WTC11 (cell line): ENCODE results near the gene ZBTB11. TPM values are rescaled to one million over a fixed set of nuclear protein-coding genes. Genes with fewer than 3 reads are reported as not detected.

ENCODE experiments used
- ATAC-seq: fragments of 200-7000 bp; cut with Tn5 transposase; 2 replicates; pipeline ENCODE4 v1.10.0; 2021; ENCODE audit warnings: mild to moderate bottlenecking, moderate library complexity
- CTCF ChIA-PET: fragments of 300-600 bp; sonication (Branson Sonifier 250); formaldehyde crosslinking; loops from one replicate; lab custom pipeline; 2021; ENCODE audit warnings: antibody characterized with exemption; lab: Charles Lee
- POLR2A ChIA-PET: fragments of 350-600 bp; sonication (Branson Sonifier 250); formaldehyde crosslinking; loops from one replicate; lab custom pipeline; 2021; ENCODE audit warnings: antibody characterized with exemption; lab: Charles Lee
- DNase-seq: peaks from one replicate; pipeline ENCODE4 v3.0.0; 2021; ENCODE audit warnings: low spot score
- H3K27ac Mint-ChIP-seq: 2 replicates; pipeline ENCODE4 v1.8.0; 2021; ENCODE audit warnings: mixed read lengths
- H3K27me3 Mint-ChIP-seq: 2 replicates; pipeline ENCODE4 v1.8.0; 2021; ENCODE audit warnings: low read depth, mild to moderate bottlenecking, moderate library complexity, mixed read lengths
- H3K36me3 Mint-ChIP-seq: 2 replicates; pipeline ENCODE4 v1.8.0; 2021; ENCODE audit warnings: mixed read lengths
- H3K4me1 Mint-ChIP-seq: 2 replicates; pipeline ENCODE4 v1.8.0; 2022; ENCODE audit warnings: mixed read lengths
- H3K4me3 Mint-ChIP-seq: 2 replicates; pipeline ENCODE4 v1.8.0; 2021; ENCODE audit warnings: mild to moderate bottlenecking, moderate library complexity, mixed read lengths
- H3K9me3 Mint-ChIP-seq: 2 replicates; pipeline ENCODE4 v1.8.0; 2021; ENCODE audit warnings: mixed read lengths
- AFF4 ChIP-seq: sonication (generic); formaldehyde crosslinking; IDR thresholded peaks from 2 replicates; pipeline ENCODE4 v1.8.1; 2023; ENCODE audit warnings: mild to moderate bottlenecking, missing genetic modification reagents, borderline replicate concordance
- CDX4 ChIP-seq: fragments of 250-450 bp; sonication (Bioruptor Pico); IDR thresholded peaks from 2 replicates; pipeline ENCODE4 v1.9.0; 2021; ENCODE audit warnings: moderate library complexity, mild to moderate bottlenecking, inconsistent platforms, borderline replicate concordance
- CREM ChIP-seq: sonication (generic); formaldehyde crosslinking; IDR thresholded peaks from 2 replicates; pipeline ENCODE4 v1.8.1; 2022; ENCODE audit warnings: mild to moderate bottlenecking, missing genetic modification reagents, moderate library complexity
- E2F4 ChIP-seq: sonication (generic); formaldehyde crosslinking; IDR thresholded peaks from 2 replicates; pipeline ENCODE4 v1.8.1; 2022; ENCODE audit warnings: low read depth, mild to moderate bottlenecking, moderate library complexity, missing genetic modification reagents, borderline replicate concordance
- ERG ChIP-seq: fragments of 250-450 bp; sonication (Bioruptor Pico); IDR thresholded peaks from 2 replicates; pipeline ENCODE4 v1.8.0; 2021; ENCODE audit warnings: mild to moderate bottlenecking
- FOXK1 ChIP-seq: sonication (generic); formaldehyde crosslinking; IDR thresholded peaks from 2 replicates; pipeline ENCODE4 v1.8.0; 2022; ENCODE audit warnings: mild to moderate bottlenecking, moderate library complexity, missing genetic modification reagents
- FOXP1 ChIP-seq: sonication (generic); formaldehyde crosslinking; IDR thresholded peaks from 2 replicates; pipeline ENCODE4 v1.8.0; 2022; ENCODE audit warnings: missing genetic modification reagents, mild to moderate bottlenecking, moderate library complexity, borderline replicate concordance
- GABPB1 ChIP-seq: sonication (generic); formaldehyde crosslinking; IDR thresholded peaks from 2 replicates; pipeline ENCODE4 v1.8.1; 2023; ENCODE audit warnings: mild to moderate bottlenecking, missing genetic modification reagents
- JAZF1 ChIP-seq: fragments of 250-450 bp; sonication (Bioruptor Pico); IDR thresholded peaks from 2 replicates; pipeline ENCODE4 v1.9.0; 2021; ENCODE audit warnings: moderate library complexity, mild to moderate bottlenecking, inconsistent platforms
- NFYB ChIP-seq: sonication (generic); formaldehyde crosslinking; conservative IDR thresholded peaks from 2 replicates; pipeline ENCODE4 v1.8.0; 2022; ENCODE audit warnings: low read depth, missing genetic modification reagents
- SOX15 ChIP-seq: fragments of 250-450 bp; sonication (Bioruptor Pico); IDR thresholded peaks from 2 replicates; pipeline ENCODE4 v1.9.0; 2021; ENCODE audit warnings: mild to moderate bottlenecking
- TP53 ChIP-seq: sonication (generic); formaldehyde crosslinking; IDR thresholded peaks from 2 replicates; pipeline ENCODE4 v1.8.1; 2023; ENCODE audit warnings: mild to moderate bottlenecking, missing genetic modification reagents
- USF1 ChIP-seq: sonication (generic); formaldehyde crosslinking; IDR thresholded peaks from 2 replicates; pipeline ENCODE4 v1.8.0; 2022; ENCODE audit warnings: mild to moderate bottlenecking, missing genetic modification reagents
- ZNF219 ChIP-seq: sonication (generic); formaldehyde crosslinking; IDR thresholded peaks from 2 replicates; pipeline ENCODE4 v1.8.0; 2023; ENCODE audit warnings: missing genetic modification reagents, mild to moderate bottlenecking, borderline replicate concordance
- ZNF232 ChIP-seq: sonication (generic); formaldehyde crosslinking; IDR thresholded peaks from 2 replicates; pipeline ENCODE4 v1.8.0; 2022; ENCODE audit warnings: mild to moderate bottlenecking, missing genetic modification reagents
- ZNF416 ChIP-seq: fragments of 250-450 bp; sonication (Bioruptor Pico); IDR thresholded peaks from 2 replicates; pipeline ENCODE4 v1.9.0; 2021; ENCODE audit warnings: mild to moderate bottlenecking, inconsistent platforms
- ZNF512 ChIP-seq: sonication (generic); formaldehyde crosslinking; IDR thresholded peaks from 2 replicates; pipeline ENCODE4 v1.8.1; 2022; ENCODE audit warnings: missing genetic modification reagents, borderline replicate concordance
- total RNA-seq: library from RNA; stranded (reverse); gene quantifications from 3 replicates; pipeline ENCODE4 v1.2.3, GENCODE V29; 2021

The ZBTB11 gene
- total RNA-seq, 1 experiment from 2014 or later: 13.5 TPM

GRCh38 chr3:101725890-101726275 lies 49.0 kb upstream of the ZBTB11 start (continued):
- TF ChIP-seq CREM (CRISPR knock-in tag): no peak
- no peak for TF ChIP-seq ZNF232 (CRISPR knock-in tag)
- no peak for TF ChIP-seq USF1 (CRISPR knock-in tag)
- TF ChIP-seq ZNF219: no peak

- ATAC-seq (peak; percentile 4; the same call in 1 of the 2 replicates), DNase-seq (peak; percentile 20)
- Mint-ChIP-seq H3K27ac (0 out of 2 replicates have a peak overlapping the region, but pooled peaks have one; percentile 35), H3K4me1 (peaks cover 7% of the 10 kb centered on the region), H3K27me3 (no peaks in the 10 kb centered on the region), H3K36me3 (peaks cover 19% of the 10 kb centered on the region), H3K4me3 (peak overlapping the region; percentile 98), H3K9me3 (no peaks in the 10 kb centered on the region)
- ChIA-PET POLR2A (interaction anchor here (1.0 to 1.7 kb wide), 2 partner anchors 39 to 48 kb away, joined by 6 to 10 read pairs; partner anchors contain the start of genes RPL24 and ZBTB11), CTCF (interaction anchor here (1.0 to 1.4 kb wide), 5 partner anchors 10 to 152 kb away, joined by 3 to 11 read pairs (median 4); partner anchors contain the start of genes NXPE3, PCNP and ZBTB11)
- TF ChIP-seq ZNF512 (CRISPR knock-in tag): no peak
- no peak for TF ChIP-seq ZNF416 (CRISPR knock-in tag)
- TF ChIP-seq NFYB (CRISPR knock-in tag): no peak
- no peak for TF ChIP-seq JAZF1 (CRISPR knock-in tag)
- TF ChIP-seq SOX15 (CRISPR knock-in tag): no peak
- TF ChIP-seq TP53 (CRISPR knock-in tag): no peak
- no peak for TF ChIP-seq ERG (CRISPR knock-in tag)
Measured at GRCh38 chr3:101725194-101725889, 48.4 kb upstream of the ZBTB11 start.

- POLR2A ChIA-PET: interaction anchor here (0.9 to 1.7 kb wide), 4 partner anchors 38 to 55 kb away, joined by 3 to 10 read pairs (median 6); partner anchors contain the start of genes NXPE3, RPL24 and ZBTB11
- CTCF ChIA-PET: interaction anchor here (0.5 to 1.4 kb wide), 7 partner anchors 9 to 336 kb away, joined by 3 to 11 read pairs (median 4); partner anchors contain the start of genes NXPE3, PCNP and ZBTB11
- no peaks in the 10 kb centered on the region for H3K9me3 Mint-ChIP-seq
- peak within 1 kb of the TSS; percentile 98 for H3K4me3 Mint-ChIP-seq
- H3K27ac Mint-ChIP-seq: peak within 1 kb of the TSS; percentile 84; the same call in 1 of the 2 replicates
- peaks cover 14% of the 10 kb centered on the region for H3K36me3 Mint-ChIP-seq
- no peaks in the 10 kb centered on the region for H3K27me3 Mint-ChIP-seq
- peak; percentile 90 for DNase-seq
- ATAC-seq: peak; percentile 98
- peaks cover 7% of the 10 kb centered on the region for H3K4me1 Mint-ChIP-seq
- TF ChIP-seq FOXK1 (CRISPR knock-in tag) (0 out of 2 replicates have a peak, but pooled peaks have one; percentile 19), AFF4 (CRISPR knock-in tag) (no peak), FOXP1 (CRISPR knock-in tag) (peak; percentile 25; the same call in 1 of the 2 replicates), E2F4 (CRISPR knock-in tag) (no peak), CDX4 (CRISPR knock-in tag) (no peak), GABPB1 (0 out of 2 replicates have a peak, but pooled peaks have one; percentile 39)
Measured at GRCh38 chr3:101724329-101725193, 47.6 kb upstream of the ZBTB11 start, which contains the start of gene CEP97. Gene CEP97, plus strand, starts transcription at chr3:101724614. Its CDS starts 63 bp downstream, at chr3:101724677.
